Epithelial cell of proximal tubule (primary cell): ENCODE measurements around the gene KIAA0930. TPM values are rescaled to one million over a fixed set of nuclear protein-coding genes. Genes with fewer than 3 reads are reported as not detected.

Source experiments
- DNase-seq: peaks from one replicate; pipeline ENCODE4 v3.0.0-alpha.2; 2011; ENCODE audit warnings: low read depth
- H3K4me3 ChIP-seq: 2 replicates; pipeline ENCODE4 v1.5.1; 2011; ENCODE audit warnings: low read depth, mild to moderate bottlenecking, low read length
- CTCF ChIP-seq: conservative IDR thresholded peaks from 2 replicates; pipeline ENCODE4 v1.5.1; 2012; ENCODE audit warnings: low read depth, mild to moderate bottlenecking, low read length
- total RNA-seq: library from RNA; depleted of rRNA; stranded (reverse); fragments of >200 nt; gene quantifications from 2 replicates; pipeline ENCODE4 v1.2.3, GENCODE V29; 2015

KIAA0930 gene
- total RNA-seq, 1 donor from 2014 or later, result 33.2 TPM

- no peak for DNase-seq
- TF ChIP-seq CTCF, result no peak
- H3K4me3 ChIP-seq, result no peak overlapping the region
Measured at GRCh38 chr22:45226503-45227186, 14.0 kb downstream of the KIAA0930 start.

GRCh38 chr22:45225732-45226502, 14.8 kb downstream of the KIAA0930 start:
- TF ChIP-seq CTCF, result no peak
- no peak overlapping the region for H3K4me3 ChIP-seq
- DNase-seq, result no peak

- H3K4me3 ChIP-seq, result no peak overlapping the region
- DNase-seq, result no peak
- no peak for TF ChIP-seq CTCF
Measured at GRCh38 chr22:45224988-45225731, 15.5 kb downstream of the KIAA0930 start.

- DNase-seq, result no peak
- no peak overlapping the region for H3K4me3 ChIP-seq
- no peak for TF ChIP-seq CTCF
Measured at GRCh38 chr22:45224331-45224730, 16.4 kb downstream of the KIAA0930 start.

- no peak overlapping the region for H3K4me3 ChIP-seq
- DNase-seq, result no peak
- TF ChIP-seq CTCF, result no peak
Measured at GRCh38 chr22:45223304-45224117, 17.2 kb downstream of the KIAA0930 start.

GRCh38 chr22:45221201-45221600, 19.5 kb downstream of the KIAA0930 start:
- no peak for TF ChIP-seq CTCF
- no peak for DNase-seq
- no peak overlapping the region for H3K4me3 ChIP-seq
